ENCODE results near the gene PGK1.

The PGK1 gene

GRCh38 chrX:78104447-78105176, 564 bp downstream of the PGK1 start:
- no peak for TF ChIP-seq CTCF (IDR thresholded peaks at IDR 0.05; ENCODE audit: insufficient read depth, low read length, missing control alignments)
- no peak for DNase-seq (ENCODE audit: low read depth, low spot score)
- peak overlapping the region; percentile 76 for H3K4me3 ChIP-seq (ENCODE audit: low read depth, low read length)
- POLR2A ChIA-PET: interaction anchor here (0.6 kb wide), 1 partner anchor 194 kb away, joined by 3 read pairs; no protein-coding TSS in a partner anchor
- CTCF ChIA-PET: no interaction called here

GRCh38 chrX:78105944-78106650, 2.0 kb downstream of the PGK1 start:
- ChIA-PET POLR2A (no interaction called here), CTCF (no interaction called here)
- no peak for TF ChIP-seq CTCF (IDR thresholded peaks at IDR 0.05; ENCODE audit: insufficient read depth, low read length, missing control alignments)
- DNase-seq (ENCODE audit: low read depth, low spot score): no peak
- H3K4me3 ChIP-seq (ENCODE audit: low read depth, low read length): peak overlapping the region; percentile 76

- ChIA-PET POLR2A (no interaction called here), CTCF (no interaction called here)
- DNase-seq (ENCODE audit: low read depth, low spot score): no peak
- TF ChIP-seq CTCF (IDR thresholded peaks at IDR 0.05; ENCODE audit: insufficient read depth, low read length, missing control alignments): no peak
- H3K4me3 ChIP-seq (ENCODE audit: low read depth, low read length): peak overlapping the region; percentile 76
Observed at GRCh38 chrX:78106651-78106986, 2.6 kb downstream of the PGK1 start.

GRCh38 chrX:78109458-78109857, 5.4 kb downstream of the PGK1 start:
- CTCF ChIA-PET: no interaction called here
- H3K4me3 ChIP-seq (ENCODE audit: low read depth, low read length): no peak overlapping the region
- no peak for DNase-seq (ENCODE audit: low read depth, low spot score)
- TF ChIP-seq CTCF (IDR thresholded peaks at IDR 0.05; ENCODE audit: insufficient read depth, low read length, missing control alignments): no peak
- POLR2A ChIA-PET: no interaction called here

- POLR2A ChIA-PET: no interaction called here
- CTCF ChIA-PET: no interaction called here
- DNase-seq (ENCODE audit: low read depth, low spot score): no peak
- TF ChIP-seq CTCF (IDR thresholded peaks at IDR 0.05; ENCODE audit: insufficient read depth, low read length, missing control alignments): no peak
- no peak overlapping the region for H3K4me3 ChIP-seq (ENCODE audit: low read depth, low read length)
Observed at GRCh38 chrX:78111140-78111931, 7.3 kb downstream of the PGK1 start.

GRCh38 chrX:78116365-78116764, 12.3 kb downstream of the PGK1 start:
- CTCF ChIA-PET: no interaction called here
- no peak overlapping the region for H3K4me3 ChIP-seq (ENCODE audit: low read depth, low read length)
- TF ChIP-seq CTCF (IDR thresholded peaks at IDR 0.05; ENCODE audit: insufficient read depth, low read length, missing control alignments): no peak
- no peak for DNase-seq (ENCODE audit: low read depth, low spot score)
- POLR2A ChIA-PET: interaction anchor here (0.9 kb wide), 1 partner anchor 9 kb away, joined by 3 read pairs; no protein-coding TSS in a partner anchor

Data from AG04449 (cell line).